ENCODE results near the gene DACT2. TPM values are rescaled to one million over a fixed set of nuclear protein-coding genes. Genes with fewer than 3 reads are reported as not detected.

DACT2 gene
- total RNA-seq, 1 donor, result not detected

- Histone ChIP-seq H3K4me3 (ENCODE audit: low read length) (no peak overlapping the region), H3K9me3 (ENCODE audit: low read depth, low read length) (no peaks in the 10 kb centered on the region), H3K4me1 (ENCODE audit: insufficient read depth, low read length) (no peaks in the 10 kb centered on the region), H3K27me3 (ENCODE audit: insufficient read depth, low read length) (no peaks in the 10 kb centered on the region)
Observed at GRCh38 chr6:168341280-168341900, 21.8 kb upstream of the DACT2 start.

- no peaks in the 10 kb centered on the region for H3K4me1 ChIP-seq (ENCODE audit: insufficient read depth, low read length)
- no peaks in the 10 kb centered on the region for H3K9me3 ChIP-seq (ENCODE audit: low read depth, low read length)
- H3K4me3 ChIP-seq (ENCODE audit: low read length), result no peak overlapping the region
- no peaks in the 10 kb centered on the region for H3K27me3 ChIP-seq (ENCODE audit: insufficient read depth, low read length)
Observed at GRCh38 chr6:168340819-168341218, 21.2 kb upstream of the DACT2 start.

- no peak overlapping the region for H3K4me3 ChIP-seq (ENCODE audit: low read length)
- H3K9me3 ChIP-seq (ENCODE audit: low read depth, low read length), result no peaks in the 10 kb centered on the region
- H3K4me1 ChIP-seq (ENCODE audit: insufficient read depth, low read length), result no peaks in the 10 kb centered on the region
- no peaks in the 10 kb centered on the region for H3K27me3 ChIP-seq (ENCODE audit: insufficient read depth, low read length)
Observed at GRCh38 chr6:168338777-168339176, 19.2 kb upstream of the DACT2 start.

GRCh38 chr6:168336967-168337366 lies 17.4 kb upstream of the DACT2 start:
- Histone ChIP-seq H3K9me3 (ENCODE audit: low read depth, low read length) (no peaks in the 10 kb centered on the region), H3K4me3 (ENCODE audit: low read length) (no peak overlapping the region), H3K27me3 (ENCODE audit: insufficient read depth, low read length) (peaks cover 4% of the 10 kb centered on the region), H3K4me1 (ENCODE audit: insufficient read depth, low read length) (no peaks in the 10 kb centered on the region)

GRCh38 chr6:168333989-168334388 lies 14.4 kb upstream of the DACT2 start:
- Histone ChIP-seq H3K27me3 (ENCODE audit: insufficient read depth, low read length) (peaks cover 4% of the 10 kb centered on the region), H3K4me3 (ENCODE audit: low read length) (no peak overlapping the region), H3K9me3 (ENCODE audit: low read depth, low read length) (no peaks in the 10 kb centered on the region), H3K4me1 (ENCODE audit: insufficient read depth, low read length) (no peaks in the 10 kb centered on the region)

- H3K9me3 ChIP-seq (ENCODE audit: low read depth, low read length), result no peaks in the 10 kb centered on the region
- no peak overlapping the region for H3K4me3 ChIP-seq (ENCODE audit: low read length)
- H3K27me3 ChIP-seq (ENCODE audit: insufficient read depth, low read length), result peaks cover 4% of the 10 kb centered on the region
- no peaks in the 10 kb centered on the region for H3K4me1 ChIP-seq (ENCODE audit: insufficient read depth, low read length)
Observed at GRCh38 chr6:168333491-168333890, 13.9 kb upstream of the DACT2 start.

- no peaks in the 10 kb centered on the region for H3K4me1 ChIP-seq (ENCODE audit: insufficient read depth, low read length)
- H3K9me3 ChIP-seq (ENCODE audit: low read depth, low read length), result no peaks in the 10 kb centered on the region
- H3K4me3 ChIP-seq (ENCODE audit: low read length), result no peak overlapping the region
- H3K27me3 ChIP-seq (ENCODE audit: insufficient read depth, low read length), result peaks cover 4% of the 10 kb centered on the region
Observed at GRCh38 chr6:168333039-168333438, 13.5 kb upstream of the DACT2 start.

- Histone ChIP-seq H3K9me3 (ENCODE audit: low read depth, low read length) (no peaks in the 10 kb centered on the region), H3K27me3 (ENCODE audit: insufficient read depth, low read length) (peaks cover 4% of the 10 kb centered on the region), H3K4me1 (ENCODE audit: insufficient read depth, low read length) (no peaks in the 10 kb centered on the region), H3K4me3 (ENCODE audit: low read length) (no peak overlapping the region)
Observed at GRCh38 chr6:168332020-168332419, 12.4 kb upstream of the DACT2 start.

GRCh38 chr6:168331058-168331457 lies 11.5 kb upstream of the DACT2 start:
- Histone ChIP-seq H3K4me3 (ENCODE audit: low read length) (no peak overlapping the region), H3K27me3 (ENCODE audit: insufficient read depth, low read length) (peaks cover 4% of the 10 kb centered on the region), H3K4me1 (ENCODE audit: insufficient read depth, low read length) (no peaks in the 10 kb centered on the region), H3K9me3 (ENCODE audit: low read depth, low read length) (no peaks in the 10 kb centered on the region)

GRCh38 chr6:168330403-168330802 lies 10.8 kb upstream of the DACT2 start:
- H3K9me3 ChIP-seq (ENCODE audit: low read depth, low read length), result no peaks in the 10 kb centered on the region
- peaks cover 4% of the 10 kb centered on the region for H3K27me3 ChIP-seq (ENCODE audit: insufficient read depth, low read length)
- no peak overlapping the region for H3K4me3 ChIP-seq (ENCODE audit: low read length)
- no peaks in the 10 kb centered on the region for H3K4me1 ChIP-seq (ENCODE audit: insufficient read depth, low read length)

- no peak overlapping the region for H3K4me3 ChIP-seq (ENCODE audit: low read length)
- no peaks in the 10 kb centered on the region for H3K4me1 ChIP-seq (ENCODE audit: insufficient read depth, low read length)
- no peaks in the 10 kb centered on the region for H3K9me3 ChIP-seq (ENCODE audit: low read depth, low read length)
- H3K27me3 ChIP-seq (ENCODE audit: insufficient read depth, low read length), result peaks cover 2% of the 10 kb centered on the region
Observed at GRCh38 chr6:168328086-168328485, 8.5 kb upstream of the DACT2 start.

GRCh38 chr6:168326294-168327261 lies 7.0 kb upstream of the DACT2 start:
- Histone ChIP-seq H3K4me3 (ENCODE audit: low read length) (no peak overlapping the region), H3K4me1 (ENCODE audit: insufficient read depth, low read length) (no peaks in the 10 kb centered on the region), H3K27me3 (ENCODE audit: insufficient read depth, low read length) (no peaks in the 10 kb centered on the region), H3K9me3 (ENCODE audit: low read depth, low read length) (no peaks in the 10 kb centered on the region)

GRCh38 chr6:168322966-168323365 lies 3.4 kb upstream of the DACT2 start:
- Histone ChIP-seq H3K4me1 (ENCODE audit: insufficient read depth, low read length) (no peaks in the 10 kb centered on the region), H3K27me3 (ENCODE audit: insufficient read depth, low read length) (peaks cover 19% of the 10 kb centered on the region), H3K9me3 (ENCODE audit: low read depth, low read length) (no peaks in the 10 kb centered on the region), H3K4me3 (ENCODE audit: low read length) (no peak overlapping the region)

GRCh38 chr6:168320634-168321033 lies 1.1 kb upstream of the DACT2 start:
- Histone ChIP-seq H3K4me1 (ENCODE audit: insufficient read depth, low read length) (no peaks in the 10 kb centered on the region), H3K4me3 (ENCODE audit: low read length) (no peak overlapping the region), H3K27me3 (ENCODE audit: insufficient read depth, low read length) (peaks cover 19% of the 10 kb centered on the region), H3K9me3 (ENCODE audit: low read depth, low read length) (no peaks in the 10 kb centered on the region)

GRCh38 chr6:168318579-168319278 lies 848 bp downstream of the DACT2 start:
- Histone ChIP-seq H3K4me3 (ENCODE audit: low read length) (no peak overlapping the region), H3K27me3 (ENCODE audit: insufficient read depth, low read length) (peaks cover 19% of the 10 kb centered on the region), H3K4me1 (ENCODE audit: insufficient read depth, low read length) (no peaks in the 10 kb centered on the region), H3K9me3 (ENCODE audit: low read depth, low read length) (no peaks in the 10 kb centered on the region)

Data from mononuclear cell (primary cell).